A549 (cell line): ENCODE results near the gene ZNF514. TPM values are rescaled to one million over a fixed set of nuclear protein-coding genes. Genes with fewer than 3 reads are reported as not detected.

Experiments used
- ATAC-seq, 2 experiments: fragments of 200-7000 bp in 1 of 2; fragments of >200 bp in 1 of 2; cut with Nextera tagmentation in 1 of 2; cut with Tn5 transposase in 1 of 2; 3 replicates each; pipeline versions ENCODE4 v1.8.0 to v1.9.1; 2018 to 2020; ENCODE audit warnings: mild to moderate bottlenecking in 1 of 2, moderate library complexity in 1 of 2
- CTCF ChIA-PET: fragments of 300-600 bp; sonication (Branson Sonifier 250); formaldehyde crosslinking; extraction: SDS; loops from one replicate; lab custom pipeline; 2021; ENCODE audit warnings: antibody characterized with exemption, inconsistent platforms; lab: Yijun Ruan, JAX
- POLR2A ChIA-PET: fragments of 350-600 bp; formaldehyde crosslinking; extraction: SDS; loops from one replicate; lab custom pipeline; 2021; ENCODE audit warnings: antibody characterized with exemption, inconsistent platforms; lab: Yijun Ruan, JAX
- DNase-seq, 2 experiments: peaks; one replicate each; pipeline versions ENCODE4 v3.0.0 to v3.0.0-alpha.2; 2011 to 2016; ENCODE audit warnings: low read depth in 1 of 2, low spot score in 1 of 2
- FAIRE-seq: peaks from 2 replicates; lab custom pipeline; 2011; peaks lifted over from hg19 to GRCh38; lab: Jason Lieb, UNC
- H3K27ac ChIP-seq, 2 experiments: fragments of >200 bp; sonication (Bioruptor Twin); formaldehyde crosslinking; 3 replicates each; pipeline ENCODE4 v1.5.1; 2016 to 2017
- H3K4me1 ChIP-seq: fragments of >200 bp; sonication (Bioruptor Twin); formaldehyde crosslinking; 3 replicates; pipeline ENCODE4 v1.6.1; 2016
- H3K4me2 ChIP-seq: fragments of >200 bp; sonication (Bioruptor Twin); formaldehyde crosslinking; 3 replicates; pipeline ENCODE4 v1.6.1; 2016
- H3K4me3 ChIP-seq: fragments of >200 bp; sonication (Bioruptor Twin); formaldehyde crosslinking; 3 replicates; pipeline ENCODE4 v1.5.1; 2016
- H3K9me3 ChIP-seq: fragments of >200 bp; sonication (Bioruptor Twin); formaldehyde crosslinking; 3 replicates; pipeline ENCODE4 v1.6.1; 2016
- BHLHE40 ChIP-seq: IDR thresholded peaks from 2 replicates; pipeline ENCODE4 v1.6.1; 2012; ENCODE audit warnings: low read depth, low read length, inconsistent platforms
- CEBPB ChIP-seq, 2 experiments: fragments of >200 bp in 1 of 2; sonication (Bioruptor Twin) in 1 of 2; formaldehyde crosslinking in 1 of 2; IDR thresholded peaks; 2 replicates each; pipeline ENCODE4 v1.6.1; 2012 to 2016
- E2F6 ChIP-seq: IDR thresholded peaks from 2 replicates; pipeline ENCODE4 v1.6.1; 2012; ENCODE audit warnings: low read depth, borderline replicate concordance
- EP300 ChIP-seq, 2 experiments: fragments of >200 bp; sonication (Bioruptor Twin); formaldehyde crosslinking; IDR thresholded peaks; 2 replicates in 1 of 2; 3 replicates in 1 of 2; pipeline ENCODE4 v1.6.1; 2016 to 2017
- FOSB ChIP-seq: fragments of 250-450 bp; sonication (Bioruptor Pico); IDR thresholded peaks from 2 replicates; pipeline ENCODE4 v1.5.0; 2020; ENCODE audit warnings: mild to moderate bottlenecking, moderate library complexity
- HDAC2 ChIP-seq: fragments of 200-600 bp; sonication (generic); IDR thresholded peaks from 2 replicates; pipeline ENCODE4 v1.6.1; 2016
- HES2 ChIP-seq: fragments of >200 bp; sonication (Bioruptor Twin); formaldehyde crosslinking; IDR thresholded peaks from 2 replicates; pipeline ENCODE4 v1.6.1; 2016
- JUN ChIP-seq, 2 experiments: fragments of >200 bp; sonication (Bioruptor Twin); formaldehyde crosslinking; IDR thresholded peaks; 2 replicates in 1 of 2; 3 replicates in 1 of 2; pipeline ENCODE4 v1.6.1; 2016 to 2017
- JUNB ChIP-seq: fragments of >200 bp; sonication (Bioruptor Twin); formaldehyde crosslinking; IDR thresholded peaks from 2 replicates; pipeline ENCODE4 v1.6.1; 2016
- KDM5A ChIP-seq: fragments of 200-600 bp; sonication (generic); IDR thresholded peaks from 2 replicates; pipeline ENCODE4 v1.6.1; 2016; ENCODE audit warnings: antibody characterized with exemption, mild to moderate bottlenecking
- MAFK ChIP-seq: fragments of 450-650 bp; IDR thresholded peaks from 2 replicates; pipeline ENCODE4 v1.6.1; 2014; ENCODE audit not compliant: partially characterized antibody
- MAX ChIP-seq: IDR thresholded peaks from 2 replicates; pipeline ENCODE4 v1.6.1; 2012
- MYC ChIP-seq: IDR thresholded peaks from 2 replicates; pipeline ENCODE4 v1.6.1; 2012; ENCODE audit warnings: mild to moderate bottlenecking, inconsistent platforms, low read length, improper control_type of control experiment, borderline replicate concordance
- NPAS2 ChIP-seq: fragments of 250-450 bp; sonication (Bioruptor Pico); IDR thresholded peaks from 2 replicates; pipeline ENCODE4 v1.8.0; 2022; ENCODE audit warnings: mild to moderate bottlenecking, moderate library complexity, borderline replicate concordance
- NR3C1 ChIP-seq: fragments of >200 bp; sonication (Bioruptor Twin); formaldehyde crosslinking; IDR thresholded peaks from 3 replicates; pipeline ENCODE4 v1.6.1; 2017
- PHF8 ChIP-seq: fragments of 200-600 bp; sonication (generic); IDR thresholded peaks from 2 replicates; pipeline ENCODE4 v1.6.1; 2016; ENCODE audit warnings: low read depth, mild to moderate bottlenecking, antibody characterized with exemption, moderate library complexity, borderline replicate concordance
- RNF2 ChIP-seq: fragments of 200-600 bp; sonication (generic); IDR thresholded peaks from 2 replicates; pipeline ENCODE4 v1.6.1; 2016; ENCODE audit warnings: low read depth, mild to moderate bottlenecking, antibody characterized with exemption, moderate library complexity, borderline replicate concordance
- SMC3 ChIP-seq: fragments of >200 bp; sonication (Bioruptor Twin); formaldehyde crosslinking; IDR thresholded peaks from 3 replicates; pipeline ENCODE4 v1.6.1; 2018; ENCODE audit warnings: inconsistent platforms
- SREBF2 ChIP-seq: fragments of 450-650 bp; IDR thresholded peaks from 2 replicates; pipeline ENCODE4 v1.6.1; 2014; ENCODE audit warnings: mild to moderate bottlenecking, moderate library complexity
- ZFP36 ChIP-seq: fragments of 450-650 bp; IDR thresholded peaks from 2 replicates; pipeline ENCODE4 v1.6.1; 2014; ENCODE audit warnings: borderline replicate concordance; ENCODE audit not compliant: partially characterized antibody
- WGBS: methylation state at CpG from one replicate; pipeline ENCODE4 v1.1.6; 2017; ENCODE audit errors: missing lambda C conversion rate; 5-methylcytosine and 5-hydroxymethylcytosine counted together
- polyA plus RNA-seq, 4 experiments: library from polyadenylated mRNA; depleted of rRNA in 3 of 4; stranded (reverse); fragments of >200 nt; fragmentation: RNase III in 1 of 4; extraction: RNeasy Plus Mini Kit Qiagen cat#74134 plus additional on column Dnase treatment in 1 of 4; gene quantifications; 2 replicates in 3 of 4; 3 replicates in 1 of 4; pipeline ENCODE4 v1.2.3, GENCODE V29; 2011 to 2017

The ZNF514 gene
- polyA plus RNA-seq, 2 of the 4 experiments (the other 2 are of a cell fraction) = 11.2 to 14.0 TPM

GRCh38 chr2:95165371-95166064, 5.9 kb upstream of the ZNF514 start, which contains the start of gene ZNF2 (continued):
- TF ChIP-seq HES2 (no peak), ZFP36 (no peak), PHF8 (peak; percentile 94), KDM5A (peak; percentile 92)
- TF ChIP-seq, all 56 proteins: peak for 18

GRCh38 chr2:95165030-95165370, 5.4 kb upstream of the ZNF514 start:
- no peak for DNase-seq
- ChIA-PET POLR2A (interaction anchor here (1.0 to 1.7 kb wide), 4 partner anchors 10 to 237 kb away, joined by 3 to 22 read pairs (median 4); partner anchors contain the start of genes FAHD2A and MRPS5), CTCF (interaction anchor here (1.0 to 2.4 kb wide), 5 partner anchors 11 to 50 kb away, joined by 3 to 10 read pairs (median 3); no protein-coding TSS in a partner anchor)
- Histone ChIP-seq H3K4me2 (peak overlapping the region; percentile 72), H3K4me1 (peaks cover 5% of the 10 kb centered on the region; the same call in 2 of the 3 replicates), H3K4me3 (peak overlapping the region; percentile 55), H3K9me3 (peaks cover 43% of the 10 kb centered on the region), H3K27ac (peak overlapping the region; percentile 87 to 88)
- ATAC-seq = peak; percentile 63 to 67
- WGBS = 4% methylated on average over 9 of the region's 9 CpGs
- no peak for FAIRE-seq
- TF ChIP-seq EP300 (IDR thresholded peaks at IDR 0.05) (no peak), MYC (no peak), JUN (IDR thresholded peaks at IDR 0.05) (0 out of 5 replicates have a peak, but pooled peaks of 1 of the 2 experiments have one; percentile 2), FOSB (no peak), SMC3 (no peak), BHLHE40 (no peak), SREBF2 (no peak), NR3C1 (no peak), HDAC2 (0 out of 2 replicates have a peak, but pooled peaks have one; percentile 30), JUNB (no peak)

GRCh38 chr2:95158891-95159619, 593 bp downstream of the ZNF514 start:
- DNase-seq = peak; percentile 27 to 51
- peak; percentile 85 to 87 for ATAC-seq
- Histone ChIP-seq H3K27ac (peak overlapping the region; percentile 56 to 89), H3K4me2 (peak overlapping the region; percentile 79)
- 16% methylated on average over 42 of the region's 58 CpGs for WGBS
- POLR2A ChIA-PET = interaction anchor here (1.3 to 1.9 kb wide), 2 partner anchors 30 to 37 kb away, joined by 3 to 10 read pairs; partner anchors contain the start of gene MRPS5
- TF ChIP-seq E2F6 (peak; percentile 64; the same call in 1 of the 2 replicates), KDM5A (no peak), NPAS2 (CRISPR knock-in tag) (no peak), MAX (peak; percentile 75), MAFK (no peak), RNF2 (peak; percentile 68; the same call in 1 of the 2 replicates), PHF8 (peak; percentile 40; the same call in 1 of the 2 replicates), CEBPB (IDR thresholded peaks at IDR 0.05) (no peak), JUNB (no peak)
- TF ChIP-seq, all 56 proteins: peak for 4
- peak overlapping the region; percentile 43 for H3K4me3 ChIP-seq
- CTCF ChIA-PET = interaction anchor here (0.9 to 1.1 kb wide), 2 partner anchors 12 to 82 kb away, joined by 3 to 4 read pairs; no protein-coding TSS in a partner anchor
- FAIRE-seq = no peak
- H3K4me1 ChIP-seq = peaks cover 5% of the 10 kb centered on the region; the same call in 2 of the 3 replicates
- H3K9me3 ChIP-seq = peaks cover 68% of the 10 kb centered on the region
